GM18519 (cell line): ENCODE measurements around the gene SERPINB1.

Experiments
- ATAC-seq: cut with Tn5 transposase; IDR thresholded peaks from one replicate; pipeline ENCODE4 v1.9.1; 2021; ENCODE audit warnings: mild to moderate bottlenecking, moderate library complexity; ENCODE audit not compliant: unreplicated experiment, low FRiP score

SERPINB1 gene

DNA sequence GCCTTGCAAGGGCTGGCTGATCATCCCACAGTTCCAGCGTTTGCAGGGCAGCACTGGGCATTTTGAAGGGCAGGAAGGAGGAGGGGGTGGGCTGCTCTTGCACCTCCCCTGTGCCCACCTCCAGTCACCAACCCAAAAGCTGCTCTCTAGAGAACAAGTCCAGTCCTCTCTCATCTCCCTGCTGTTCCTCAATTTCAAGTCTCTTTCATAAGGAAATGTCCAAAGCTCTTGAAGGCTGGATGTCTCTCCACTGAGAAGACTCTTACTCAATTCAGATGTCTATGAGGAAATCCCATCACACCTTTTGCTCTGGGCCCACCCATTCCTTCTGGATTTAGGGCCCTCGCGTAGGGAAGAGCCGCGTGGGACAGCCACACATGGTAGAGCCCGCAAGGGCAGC lies 44.8 kb downstream of the SERPINB1 start:
- ATAC-seq, result no peak

DNA sequence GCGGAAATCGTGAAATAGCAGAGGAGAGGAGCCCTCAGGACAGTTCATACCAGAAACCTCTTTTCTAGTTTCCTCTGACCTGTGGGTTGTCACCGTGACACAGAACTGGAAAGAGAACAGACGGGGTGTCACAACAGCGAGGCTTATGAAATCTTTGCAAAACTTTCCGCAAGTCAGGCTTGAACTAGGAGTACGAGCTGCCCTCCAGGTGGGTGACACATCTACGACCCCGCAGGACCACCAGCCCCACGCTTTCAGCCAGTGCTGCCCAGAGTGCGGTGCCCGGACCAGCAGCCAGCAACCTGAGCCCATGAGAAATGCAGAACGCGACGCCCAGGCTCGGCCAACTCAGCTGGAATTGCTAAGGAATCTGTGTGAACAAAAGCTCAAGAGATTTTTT lies 45.7 kb downstream of the SERPINB1 start:
- no peak for ATAC-seq

DNA sequence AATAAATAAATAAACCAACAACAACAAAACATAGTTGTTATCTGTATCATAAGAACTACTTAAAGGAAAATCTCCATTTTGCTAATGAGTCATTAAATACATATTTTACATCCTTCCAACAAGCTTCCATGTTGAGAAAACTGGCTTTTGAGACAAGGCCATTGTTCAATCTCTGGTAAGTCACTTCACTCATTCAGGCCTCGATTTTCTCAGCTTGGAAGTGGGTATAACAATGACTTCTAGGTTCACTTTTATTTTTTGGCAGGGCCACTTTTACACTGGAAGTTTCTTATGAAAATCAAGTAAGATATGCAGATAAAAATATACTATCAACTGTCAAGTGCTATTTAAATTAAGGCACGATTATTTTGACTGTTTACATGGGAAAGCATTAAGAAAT lies 46.5 kb downstream of the SERPINB1 start:
- ATAC-seq, result no peak

DNA sequence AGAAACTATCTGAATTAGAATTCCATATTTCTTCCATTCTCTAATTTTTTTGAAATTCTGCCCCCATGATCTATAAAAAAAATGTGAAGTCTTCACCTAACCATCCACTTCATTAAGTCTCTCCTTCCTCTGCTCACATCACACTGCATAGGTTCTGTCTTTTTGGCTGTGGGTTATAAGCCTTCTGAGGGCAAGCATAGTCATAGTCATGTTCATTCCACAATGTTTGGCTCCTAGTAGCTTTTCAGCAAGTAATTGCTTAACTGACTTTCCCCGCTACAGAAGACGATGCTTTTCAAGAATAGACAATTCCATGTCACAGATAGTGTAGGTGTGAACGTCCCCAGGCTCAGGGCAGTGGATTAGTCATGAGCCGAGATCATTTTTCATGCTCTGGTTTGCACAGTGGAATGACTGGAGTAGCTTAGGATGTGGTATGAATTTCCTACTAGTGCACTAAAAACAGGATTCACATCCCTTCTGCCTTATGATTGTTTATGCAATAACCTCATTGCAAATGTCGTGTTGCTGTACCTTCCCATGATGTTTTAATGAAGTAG lies 47.4 kb downstream of the SERPINB1 start:
- ATAC-seq, result no peak

DNA sequence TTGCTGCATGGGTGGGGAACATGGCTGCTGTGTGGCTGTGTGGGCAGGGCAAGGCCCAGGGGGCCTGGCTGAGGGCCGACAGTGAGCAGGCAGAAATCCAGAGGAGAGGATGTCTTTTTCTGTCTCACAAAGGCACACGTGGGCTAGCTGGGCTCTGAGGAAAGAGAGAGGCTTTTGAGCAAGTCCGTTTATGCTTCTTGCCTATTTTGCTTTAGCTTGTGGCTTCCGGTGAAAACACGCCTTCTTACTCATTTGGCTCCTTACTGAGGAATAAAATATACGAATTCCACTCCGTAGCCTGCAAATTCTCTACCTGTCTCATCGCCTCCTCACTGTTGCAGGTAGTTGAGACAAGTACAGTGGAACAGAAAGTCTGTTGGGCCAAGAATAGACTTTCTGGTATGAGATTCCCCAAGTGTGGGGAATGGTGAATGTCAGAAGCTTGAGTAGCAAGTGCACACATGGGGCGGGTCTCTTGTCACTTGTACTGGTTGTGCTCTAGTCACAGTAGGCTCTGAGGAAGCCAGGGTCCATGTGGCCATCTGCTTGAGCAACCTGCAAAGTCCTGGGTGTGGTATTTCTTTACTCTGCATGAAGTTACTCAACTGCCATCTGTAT lies 48.0 kb downstream of the SERPINB1 start:
- ATAC-seq, result no peak

DNA sequence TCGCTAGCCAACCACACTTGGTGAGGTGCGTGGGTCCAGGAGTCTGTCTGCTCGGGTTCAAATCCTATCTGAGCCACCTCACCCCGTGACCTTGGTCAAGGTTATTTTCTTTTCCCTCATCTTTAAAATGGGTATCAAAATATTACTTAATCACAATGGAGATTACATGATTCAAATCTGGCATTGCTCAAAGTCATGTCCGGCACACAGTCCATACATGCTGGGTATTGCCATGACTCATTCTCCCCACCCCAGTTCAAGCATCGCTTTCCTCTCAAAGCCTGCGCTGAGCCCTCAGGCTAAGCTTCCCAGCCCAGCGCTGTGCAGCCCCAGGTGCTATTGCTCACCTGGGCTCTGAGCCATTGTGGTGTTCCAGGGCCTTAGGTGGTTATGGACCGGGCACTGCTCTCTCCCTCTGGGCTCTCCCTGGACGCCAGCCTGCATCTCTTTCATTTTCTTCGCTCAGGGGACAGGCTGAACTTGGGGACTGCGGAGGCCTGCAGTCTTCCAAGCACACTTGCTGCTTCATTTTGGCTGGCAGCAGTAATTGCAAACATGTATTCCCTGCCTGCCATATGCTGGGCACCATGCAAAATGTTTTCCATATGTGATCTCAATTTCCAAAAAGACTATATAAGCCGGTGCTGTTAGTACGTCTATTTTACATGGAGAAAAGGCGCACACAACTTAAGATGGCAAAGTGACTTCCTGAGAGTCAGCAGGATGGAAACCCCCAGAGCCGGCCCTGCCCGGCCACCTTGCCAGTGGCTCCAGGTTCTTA lies 49.1 kb downstream of the SERPINB1 start:
- ATAC-seq, result no peak

DNA sequence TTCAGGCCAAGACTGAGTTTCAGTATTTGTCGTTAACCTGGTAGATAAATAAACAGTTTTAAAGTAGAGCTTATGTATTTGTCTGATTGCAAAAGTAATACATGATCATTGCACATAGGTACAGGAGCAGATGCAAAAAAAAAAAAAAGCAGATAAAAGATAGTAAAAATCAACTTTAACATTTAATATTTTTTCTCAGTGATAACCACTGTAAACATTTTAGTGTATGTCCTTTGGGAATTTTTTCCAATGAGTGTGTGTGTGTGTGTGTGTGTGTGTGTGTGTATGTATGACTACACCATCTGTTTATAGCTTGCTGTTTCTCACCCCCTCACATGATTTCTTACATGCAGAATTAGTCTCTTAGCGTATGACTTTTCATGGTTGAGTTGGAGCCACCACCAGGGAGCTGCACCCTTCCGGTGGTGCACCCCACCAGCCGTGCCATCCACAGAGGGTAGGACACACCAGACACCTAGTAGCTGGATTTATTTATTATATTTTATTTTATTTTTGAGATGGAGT lies 50.2 kb downstream of the SERPINB1 start:
- ATAC-seq, result no peak

DNA sequence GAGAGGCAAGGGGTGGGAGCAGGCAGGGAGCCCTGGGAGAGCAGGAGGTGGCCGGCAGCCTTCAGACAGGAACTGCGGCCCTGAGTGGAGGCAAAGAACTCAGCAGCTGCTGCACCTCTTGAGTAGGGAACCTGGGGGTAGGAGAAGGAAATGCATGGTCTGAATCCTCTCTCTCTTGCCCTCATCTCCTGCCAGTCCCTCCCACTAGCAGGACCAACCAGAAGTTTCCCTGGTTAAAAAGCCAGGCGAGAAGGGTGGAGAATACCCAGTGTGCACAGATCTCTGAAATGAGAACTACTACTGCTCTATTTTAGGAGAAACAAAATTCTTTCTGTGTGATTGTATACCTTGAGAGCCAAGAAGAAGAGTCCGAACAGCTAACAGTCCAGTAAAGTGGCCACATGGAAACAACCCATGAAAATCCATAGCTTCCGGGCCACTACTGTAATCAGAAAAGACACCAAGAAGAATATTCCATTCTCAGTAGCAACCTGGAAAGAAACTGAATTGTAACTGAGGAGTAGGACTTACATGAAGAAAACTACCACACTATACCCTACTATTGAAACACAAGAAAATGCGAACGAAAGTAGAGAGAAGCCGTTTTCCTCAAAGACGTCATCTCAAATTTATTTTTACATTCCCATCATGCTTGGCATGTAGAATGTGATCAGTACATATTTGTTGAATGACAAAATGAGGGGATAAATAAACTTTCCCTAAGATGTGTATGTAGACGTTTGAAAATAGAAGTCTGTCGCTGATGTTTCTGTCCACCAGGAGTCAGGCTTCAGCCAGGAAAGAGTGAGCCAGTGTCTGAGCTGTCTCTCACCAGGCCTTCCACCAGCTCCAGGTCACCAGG lies 50.8 kb downstream of the SERPINB1 start:
- ATAC-seq, result no peak

DNA sequence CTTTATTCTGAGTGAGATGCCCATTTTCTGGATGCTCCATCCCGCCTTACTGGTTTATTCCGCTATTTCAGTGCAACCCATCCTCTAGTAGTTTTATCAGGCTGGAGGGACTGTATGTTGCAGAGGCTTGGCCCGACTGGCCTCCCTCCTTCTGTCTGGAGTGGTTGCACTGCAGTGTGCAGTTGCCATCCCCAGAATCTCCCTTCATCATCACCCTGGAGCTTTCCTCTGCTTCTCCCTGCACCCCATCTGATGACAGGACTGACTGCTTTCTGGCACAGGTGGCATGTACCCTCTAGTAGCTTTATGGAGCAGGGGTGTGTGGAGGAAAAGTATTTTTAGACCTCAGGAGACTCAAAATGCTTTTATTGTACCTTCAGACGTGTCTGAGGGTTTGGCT lies 55.4 kb downstream of the SERPINB1 start:
- no peak for ATAC-seq

DNA sequence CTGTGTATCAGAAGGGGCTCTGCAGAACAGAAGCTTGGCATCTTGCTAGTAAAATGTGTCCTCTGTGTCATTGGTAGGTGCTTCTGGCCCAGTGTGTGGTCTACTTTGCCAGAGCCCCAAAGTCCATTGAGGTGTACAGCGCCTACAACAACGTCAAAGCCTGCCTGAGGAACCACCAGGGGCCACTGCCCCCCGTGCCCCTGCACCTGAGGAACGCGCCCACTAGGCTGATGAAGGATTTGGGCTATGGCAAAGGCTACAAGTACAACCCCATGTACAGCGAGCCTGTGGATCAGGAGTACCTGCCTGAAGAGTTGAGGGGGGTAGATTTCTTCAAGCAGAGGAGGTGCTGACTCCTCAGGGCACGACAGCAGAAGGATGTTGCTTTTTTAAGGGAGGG lies 56.7 kb downstream of the SERPINB1 start:
- no peak for ATAC-seq

DNA sequence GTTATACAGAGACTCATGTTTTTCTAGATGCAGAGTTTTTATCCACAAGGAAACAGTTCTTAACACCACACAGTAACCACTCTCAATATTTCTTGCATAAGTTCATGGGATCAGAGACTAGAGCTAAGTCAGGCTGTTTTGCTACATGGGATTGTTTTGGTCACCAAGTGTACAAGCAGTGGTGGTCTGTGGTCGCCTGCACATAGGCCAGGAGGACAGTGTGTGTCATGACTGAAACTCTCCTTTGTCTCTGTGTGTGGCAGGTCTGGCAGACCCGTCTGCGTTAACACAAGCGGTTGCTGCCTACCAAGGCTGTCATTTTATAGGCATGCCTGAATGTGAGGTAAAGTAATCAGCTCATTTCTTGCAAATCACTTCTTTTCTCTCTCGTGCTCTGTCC lies 57.6 kb downstream of the SERPINB1 start:
- no peak for ATAC-seq

DNA sequence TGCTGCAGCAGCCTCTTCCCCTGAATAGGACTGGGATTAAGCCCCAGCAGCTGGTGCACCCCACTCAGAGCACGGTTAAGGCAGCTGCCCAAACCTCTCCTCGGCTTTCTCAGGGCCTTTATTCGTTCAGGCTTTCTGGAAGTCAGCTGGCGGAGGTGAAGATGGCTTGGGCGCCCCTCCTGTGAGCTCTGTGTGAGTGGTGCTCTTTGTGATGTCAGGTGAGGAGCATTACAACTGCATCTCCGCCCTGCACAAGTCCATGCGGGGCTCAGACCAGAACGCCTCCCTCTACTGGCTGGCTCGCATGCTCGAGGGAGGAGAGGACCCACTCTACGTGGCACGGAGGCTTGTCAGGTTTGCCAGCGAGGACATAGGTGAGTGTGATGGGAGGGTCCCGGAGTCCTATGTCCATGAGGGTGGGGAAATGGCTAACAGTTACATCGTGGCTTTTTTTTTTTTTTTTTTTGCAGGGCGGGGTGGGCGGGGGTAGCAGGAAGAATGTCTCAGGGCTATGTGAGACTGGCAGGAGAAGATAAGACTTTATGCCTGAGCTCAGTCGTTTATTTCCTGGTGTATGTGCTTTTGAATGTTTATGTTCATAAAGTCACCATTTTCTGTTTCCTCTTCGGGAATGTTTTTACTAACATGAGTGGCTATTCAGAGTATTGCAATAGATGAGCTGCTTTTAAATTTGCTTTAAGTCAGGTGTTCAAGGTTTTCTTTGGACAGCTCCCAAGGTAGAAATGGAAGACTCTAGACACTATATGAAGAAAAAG lies 58.3 kb downstream of the SERPINB1 start:
- ATAC-seq, result no peak

DNA sequence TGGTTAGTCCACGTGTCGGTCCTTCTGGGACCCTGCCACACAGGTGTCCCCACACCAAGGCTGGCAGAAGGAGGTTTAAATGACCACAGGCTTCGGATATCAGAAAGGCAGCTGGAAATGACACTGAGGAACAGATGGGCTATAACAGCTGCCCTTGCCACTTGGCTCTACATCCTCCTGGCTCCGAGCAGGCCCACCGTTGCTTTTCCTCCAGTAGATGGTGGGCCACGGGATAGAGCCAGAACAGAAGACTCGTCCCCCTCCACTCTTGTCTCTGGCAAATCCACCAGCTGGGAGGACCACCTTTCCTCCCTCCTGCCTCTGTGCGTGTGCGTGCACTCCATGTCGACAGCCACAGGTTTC lies 58.9 kb downstream of the SERPINB1 start:
- ATAC-seq, result no peak

DNA sequence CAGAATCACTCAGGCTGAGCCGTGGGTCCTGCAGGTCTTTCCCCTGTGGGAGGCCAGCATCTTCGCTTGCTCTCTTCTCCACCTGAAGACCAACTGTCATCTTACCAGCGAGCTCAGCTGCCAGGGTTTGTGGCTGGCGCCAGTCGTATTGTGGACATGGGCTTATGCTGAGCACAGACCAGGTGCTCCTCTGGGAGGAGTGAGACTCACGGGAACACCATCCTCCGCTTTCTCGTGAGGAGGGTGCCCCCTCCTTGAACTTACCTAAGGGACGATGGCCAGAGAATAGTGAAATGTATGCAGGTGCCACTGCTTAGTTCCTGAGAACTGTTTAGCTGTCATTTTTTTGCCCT lies 59.3 kb downstream of the SERPINB1 start:
- ATAC-seq, result no peak
